Measurements from ENCODE around the gene SPECC1.

GRCh38 chr17:20216853-20217252 lies 207.7 kb downstream of the SPECC1 start:
- no peak for TF ChIP-seq CTCF (IDR thresholded peaks at IDR 0.05 in 2 of 3, conservative IDR thresholded peaks at IDR 0.05 in 1 of 3; ENCODE audit: insufficient read depth in 2 of 3, low read depth in 1 of 3, low read length in 3 of 3)
- TF ChIP-seq SMARCA4 (IDR thresholded peaks at IDR 0.05), result no peak
- TF ChIP-seq TAF1 (IDR thresholded peaks at IDR 0.05; ENCODE audit: control insufficient read depth, extremely low read depth, insufficient read depth, low read length, severe bottlenecking), result no peak
- TF ChIP-seq ETV5 (CRISPR knock-in tag; IDR thresholded peaks at IDR 0.05; ENCODE audit: low read depth), result no peak
- TF ChIP-seq NRF1 (conservative IDR thresholded peaks at IDR 0.05 in 1 of 2, IDR thresholded peaks at IDR 0.05 in 1 of 2), result no peak
- no peak for TF ChIP-seq SRSF1 (IDR thresholded peaks at IDR 0.05; ENCODE audit: low read depth, low read length)
- no peak for TF ChIP-seq STAT5B (CRISPR knock-in tag; IDR thresholded peaks at IDR 0.05)
- TF ChIP-seq ZSCAN29 (IDR thresholded peaks at IDR 0.05), result no peak
- no peak for TF ChIP-seq DPF2 (IDR thresholded peaks at IDR 0.05)
